Right lung (tissue), 5 donors: Measurements from ENCODE around the gene RHBDL3. TPM values are rescaled to one million over a fixed set of nuclear protein-coding genes. Genes with fewer than 3 reads are reported as not detected.
"Not testable (repeated sequence)": the region's sequence is repeated elsewhere in the genome, so short reads cannot be mapped to it uniquely, and the experiment has no call there.

ENCODE experiments used
- DNase-seq, 2 donors: peaks; one replicate each; pipeline ENCODE4 v3.0.0-alpha.2; 2013
- polyA plus RNA-seq, 5 donors: library from polyadenylated mRNA; unstranded; fragments of 120-200 nt; gene quantifications; one replicate each; pipeline versions ENCODE4 v1.2.1 to v1.2.3, GENCODE V29; 2013; ENCODE audit warnings: inconsistent platforms in 1 of 5, low replicate concordance in 1 of 5; ENCODE audit not compliant: insufficient read length in 5 of 5, insufficient read depth in 1 of 5

The RHBDL3 gene
- polyA plus RNA-seq, 5 donors, result 1.3 to 2.1 (median 1.6) TPM

GRCh38 chr17:32323811-32324491 is 58.3 kb downstream of the RHBDL3 start:
- no peak for DNase-seq

- no peak for DNase-seq
Observed at GRCh38 chr17:32327911-32328310, 62.3 kb downstream of the RHBDL3 start.

- no peak for DNase-seq
Observed at GRCh38 chr17:32330147-32330546, 64.5 kb downstream of the RHBDL3 start.

GRCh38 chr17:32331243-32332040 is 65.8 kb downstream of the RHBDL3 start:
- no peak for DNase-seq

- DNase-seq, result no peak
Observed at GRCh38 chr17:32333187-32333586, 67.6 kb downstream of the RHBDL3 start.

- no peak for DNase-seq
Observed at GRCh38 chr17:32335046-32335445, 69.4 kb downstream of the RHBDL3 start.

- DNase-seq, result no peak
Observed at GRCh38 chr17:32335687-32336086, 70.1 kb downstream of the RHBDL3 start.

GRCh38 chr17:32341141-32341856 is 75.7 kb downstream of the RHBDL3 start:
- DNase-seq, result peak in 1 of 2 donors; percentile 12

- DNase-seq, result peak; percentile 60 to 70
Observed at GRCh38 chr17:32341857-32342602, 76.4 kb downstream of the RHBDL3 start, which contains the start of gene C17orf75. Gene C17orf75, minus strand, starts transcription at chr17:32342173. Its CDS starts 34 bp downstream, at chr17:32342139.

- DNase-seq, result no peak
Observed at GRCh38 chr17:32342603-32343325, 77.1 kb downstream of the RHBDL3 start.

- no peak for DNase-seq
Observed at GRCh38 chr17:32345951-32346600, 80.4 kb downstream of the RHBDL3 start.

GRCh38 chr17:32348483-32348800 is 82.8 kb downstream of the RHBDL3 start:
- no peak for DNase-seq

- no peak for DNase-seq
Observed at GRCh38 chr17:32349503-32349853, 83.8 kb downstream of the RHBDL3 start.

GRCh38 chr17:32349854-32350665 is 84.4 kb downstream of the RHBDL3 start, which contains the start of gene ZNF207:
Gene ZNF207, plus strand, starts transcription at chr17:32350157. Its CDS starts 129 bp downstream, at chr17:32350286.
- peak; percentile 96 to 97 for DNase-seq

GRCh38 chr17:32350666-32351418 is 85.2 kb downstream of the RHBDL3 start:
- peak in 1 of 2 donors; percentile 55 for DNase-seq

- DNase-seq, result not testable (repeated sequence)
Observed at GRCh38 chr17:32352734-32353133, 87.1 kb downstream of the RHBDL3 start.

GRCh38 chr17:32355649-32356377 is 90.2 kb downstream of the RHBDL3 start:
- DNase-seq, result no peak

GRCh38 chr17:32356378-32356743 is 90.7 kb downstream of the RHBDL3 start:
- DNase-seq, result no peak
